ENCODE data around the gene REEP3. TPM values are rescaled to one million over a fixed set of nuclear protein-coding genes. Genes with fewer than 3 reads are reported as not detected.

Gene REEP3
- total and polyA plus RNA-seq, 2 donors (not counting 1 experiment from before 2014, with no cell fraction given) = 2.2 to 8.8 TPM

- intact Hi-C loops (cut with micrococcal nuclease) = no loop called here
- POLR2A ChIA-PET = no interaction called here
These were observed 93.2 kb downstream of the REEP3 start for GRCh38 chr10:63614371-63614891.

GRCh38 chr10:63618552-63618951, 97.4 kb downstream of the REEP3 start:
- 83% methylated on average over 1 of the region's 3 CpGs for WGBS (ENCODE audit: insufficient coverage)
- Mint-ChIP-seq H3K4me3 (no peak overlapping the region), H3K9me3 (ENCODE audit: insufficient read depth) (no peaks in the 10 kb centered on the region), H3K4me1 (peaks cover 3% of the 10 kb centered on the region), H3K27me3 (no peaks in the 10 kb centered on the region), H3K27ac (no peak overlapping the region)
- ATAC-seq (ENCODE audit: low read depth) (no peak), DNase-seq (no peak)
- no peaks in the 10 kb centered on the region for H4K20me1 ChIP-seq (ENCODE audit: control insufficient read depth, insufficient read depth, low read length, poor library complexity, severe bottlenecking)
- POLR2A ChIA-PET = no interaction called here
- H3K4me3 ChIP-seq (ENCODE audit: control extremely low read depth in 1 of 5, extremely low read depth in 1 of 5, insufficient read depth in 1 of 5, low read depth in 2 of 5, low read length in 4 of 5) = no peak overlapping the region
- peaks cover 0 to 2% of the 10 kb centered on the region in 2 experiments for H3K36me3 ChIP-seq (replicated peaks in 1 of 2; ENCODE audit: control extremely low read depth in 1 of 2, control insufficient read depth in 1 of 2, extremely low read depth in 1 of 2, insufficient read depth in 2 of 2, low read length in 1 of 2)
- H3K27ac ChIP-seq (ENCODE audit: low read length in 2 of 2) = no peak overlapping the region
- TF ChIP-seq CTCF (IDR thresholded peaks at IDR 0.05) = no peak
- TF ChIP-seq EZH2 (IDR thresholded peaks at IDR 0.05; ENCODE audit: borderline replicate concordance, insufficient read depth, low read depth, low read length, poor library complexity, severe bottlenecking) = no peak
- no peak overlapping the region for H3K4me2 ChIP-seq (replicated peaks; ENCODE audit: low read depth, low read length, poor library complexity, severe bottlenecking)
- no peaks in the 10 kb centered on the region for H3K4me1 ChIP-seq (ENCODE audit: control insufficient read depth in 2 of 2, insufficient read depth in 2 of 2, low read length in 2 of 2)
- no peak overlapping the region for H3K9ac ChIP-seq (ENCODE audit: low read length)
- H3K9me3 ChIP-seq (ENCODE audit: control extremely low read depth in 1 of 3, control insufficient read depth in 2 of 3, insufficient read depth in 1 of 3, low read length in 2 of 3) = no peaks in the 10 kb centered on the region
- intact Hi-C loops (cut with micrococcal nuclease) = no loop called here
- H3K79me2 ChIP-seq (ENCODE audit: control insufficient read depth, insufficient read depth, low read length) = no peaks in the 10 kb centered on the region
- H3K27me3 ChIP-seq (replicated peaks in 1 of 4; ENCODE audit: control extremely low read depth in 1 of 4, control insufficient read depth in 3 of 4, insufficient read depth in 4 of 4, low read length in 3 of 4) = no peaks in the 10 kb centered on the region
- CTCF ChIA-PET = interaction anchor here (1.0 to 1.9 kb wide), 4 partner anchors 10 to 460 kb away, joined by 3 to 8 read pairs (median 4); no protein-coding TSS in a partner anchor
- H2AFZ ChIP-seq (ENCODE audit: insufficient read depth, low read depth, low read length, poor library complexity, severe bottlenecking) = no peak overlapping the region

More at GRCh38 chr10:63614371-63614891, 93.2 kb downstream of the REEP3 start:
- DNase-seq = no peak
- Histone ChIP-seq H3K9ac (ENCODE audit: low read length) (no peak overlapping the region), H2AFZ (ENCODE audit: insufficient read depth, low read depth, low read length, poor library complexity, severe bottlenecking) (no peak overlapping the region), H3K9me3 (ENCODE audit: control extremely low read depth in 1 of 3, control insufficient read depth in 2 of 3, insufficient read depth in 1 of 3, low read length in 2 of 3) (no peaks in the 10 kb centered on the region), H3K79me2 (ENCODE audit: control insufficient read depth, insufficient read depth, low read length) (no peaks in the 10 kb centered on the region), H3K27me3 (replicated peaks in 1 of 4; ENCODE audit: control extremely low read depth in 1 of 4, control insufficient read depth in 3 of 4, insufficient read depth in 4 of 4, low read length in 3 of 4) (no peaks in the 10 kb centered on the region), H3K36me3 (replicated peaks in 1 of 2; ENCODE audit: control extremely low read depth in 1 of 2, control insufficient read depth in 1 of 2, extremely low read depth in 1 of 2, insufficient read depth in 2 of 2, low read length in 1 of 2) (peaks cover 0 to 2% of the 10 kb centered on the region in 2 experiments), H3K4me1 (ENCODE audit: control insufficient read depth in 2 of 2, insufficient read depth in 2 of 2, low read length in 2 of 2) (no peaks in the 10 kb centered on the region), H3K4me2 (replicated peaks; ENCODE audit: low read depth, low read length, poor library complexity, severe bottlenecking) (no peak overlapping the region), H4K20me1 (ENCODE audit: control insufficient read depth, insufficient read depth, low read length, poor library complexity, severe bottlenecking) (no peaks in the 10 kb centered on the region), H3K4me3 (ENCODE audit: control extremely low read depth in 1 of 5, extremely low read depth in 1 of 5, insufficient read depth in 1 of 5, low read depth in 2 of 5, low read length in 4 of 5) (no peak overlapping the region), H3K27ac (ENCODE audit: low read length in 2 of 2) (no peak overlapping the region)
- no peaks in the 10 kb centered on the region for H3K27me3 Mint-ChIP-seq
- WGBS (ENCODE audit: insufficient coverage) = no CpG with 5 or more reads among the region's 2 CpGs
- TF ChIP-seq EZH2 (IDR thresholded peaks at IDR 0.05; ENCODE audit: borderline replicate concordance, insufficient read depth, low read depth, low read length, poor library complexity, severe bottlenecking) (no peak), CTCF (IDR thresholded peaks at IDR 0.05) (no peak)
- H3K9me3 Mint-ChIP-seq (ENCODE audit: insufficient read depth) = no peaks in the 10 kb centered on the region
- CTCF ChIA-PET = interaction anchor here (1.3 kb wide), 1 partner anchor 448 kb away, joined by 3 read pairs; no protein-coding TSS in a partner anchor
- ATAC-seq (ENCODE audit: low read depth) = no peak
- H3K4me1 Mint-ChIP-seq = peaks cover 3% of the 10 kb centered on the region
- no peak overlapping the region for H3K4me3 Mint-ChIP-seq
- H3K27ac Mint-ChIP-seq = no peak overlapping the region

Data from B cell (primary cell).